GM21576 (cell line): ENCODE results near the gene ARMCX2.
"Not testable (repeated sequence)": the region's sequence is repeated elsewhere in the genome, so short reads cannot be mapped to it uniquely, and the experiment has no call there.

ENCODE experiments used
- ATAC-seq: cut with Tn5 transposase; IDR thresholded peaks from one replicate; pipeline ENCODE4 v1.9.1; 2021; ENCODE audit warnings: mild to moderate bottlenecking, moderate library complexity; ENCODE audit not compliant: unreplicated experiment

ARMCX2 gene

DNA sequence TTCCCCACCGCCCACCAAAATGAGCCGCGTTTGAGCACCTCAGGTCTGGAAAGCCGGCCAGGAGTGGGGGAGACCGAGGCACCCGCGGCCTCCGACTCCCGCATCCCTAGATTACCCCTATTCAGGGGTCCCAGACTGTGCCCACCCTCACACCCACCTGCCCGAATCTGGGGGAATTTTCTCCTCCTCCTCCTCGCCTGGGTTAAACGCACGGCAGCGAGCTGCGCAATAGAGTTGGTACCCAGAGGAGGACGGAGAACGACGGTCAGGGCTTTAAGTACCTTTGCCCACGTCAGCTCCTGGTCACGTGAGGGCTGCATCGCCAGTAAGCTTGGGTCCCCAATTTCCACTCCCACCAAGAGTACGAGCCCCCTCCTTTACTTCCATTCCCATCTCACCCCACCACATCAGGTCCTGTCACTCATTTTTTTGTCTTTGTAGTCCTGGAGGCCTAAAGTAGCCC is at the start of gene ARMCX2:
Gene ARMCX2, minus strand, starts transcription at position 250 of the 463 bp plus-strand sequence. CDS start 2,262 bp downstream, outside the sequence.
- no peak for ATAC-seq

- no peak for ATAC-seq
Observed at GRCh38 chrX:101709384-101709783, 49.7 kb upstream of the ARMCX2 start.

DNA sequence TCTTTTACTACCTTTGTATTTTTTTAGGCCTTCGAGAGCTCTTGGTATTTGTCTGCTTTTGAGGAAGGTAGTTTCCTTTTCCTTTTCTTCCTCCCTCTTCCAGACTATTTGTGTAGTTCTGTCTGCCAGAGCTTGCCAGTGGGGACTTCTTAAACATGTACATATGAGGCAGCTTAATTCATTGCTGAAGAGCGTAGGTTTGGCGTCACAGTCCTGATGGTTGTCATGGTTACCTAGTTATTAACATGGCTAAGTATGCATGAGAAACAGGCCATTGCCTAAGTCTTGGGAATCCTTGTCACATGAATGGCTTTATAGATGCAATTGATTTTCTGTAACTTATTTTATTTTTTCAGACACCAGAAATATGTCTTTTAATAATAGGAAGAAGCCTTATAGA is 48.5 kb upstream of the ARMCX2 start:
- no peak for ATAC-seq

DNA sequence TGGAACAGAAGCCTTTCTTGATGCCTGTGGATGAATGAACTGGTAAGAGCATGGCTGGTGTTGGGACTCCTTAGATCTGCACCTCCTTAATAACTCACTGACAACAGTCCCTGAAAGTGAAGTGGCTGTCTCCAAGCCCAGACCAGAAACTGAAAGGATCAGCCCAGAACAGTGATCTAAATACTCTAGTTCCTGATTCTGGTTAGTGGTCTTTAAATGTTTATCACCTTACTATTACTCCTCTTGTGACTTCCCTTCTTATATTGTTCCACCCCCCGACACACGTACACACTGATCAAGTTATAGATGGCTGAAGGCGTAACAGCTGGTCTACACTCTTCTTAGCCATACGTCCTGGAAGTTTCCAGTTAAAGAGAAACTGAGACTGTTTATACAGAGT is 33.8 kb upstream of the ARMCX2 start:
- ATAC-seq: peak; percentile 80

GRCh38 chrX:101691835-101692234 is 32.2 kb upstream of the ARMCX2 start:
- no peak for ATAC-seq

- no peak for ATAC-seq
Observed at GRCh38 chrX:101686574-101686973, 26.9 kb upstream of the ARMCX2 start.

- no peak for ATAC-seq
Observed at GRCh38 chrX:101685923-101686322, 26.3 kb upstream of the ARMCX2 start.

DNA sequence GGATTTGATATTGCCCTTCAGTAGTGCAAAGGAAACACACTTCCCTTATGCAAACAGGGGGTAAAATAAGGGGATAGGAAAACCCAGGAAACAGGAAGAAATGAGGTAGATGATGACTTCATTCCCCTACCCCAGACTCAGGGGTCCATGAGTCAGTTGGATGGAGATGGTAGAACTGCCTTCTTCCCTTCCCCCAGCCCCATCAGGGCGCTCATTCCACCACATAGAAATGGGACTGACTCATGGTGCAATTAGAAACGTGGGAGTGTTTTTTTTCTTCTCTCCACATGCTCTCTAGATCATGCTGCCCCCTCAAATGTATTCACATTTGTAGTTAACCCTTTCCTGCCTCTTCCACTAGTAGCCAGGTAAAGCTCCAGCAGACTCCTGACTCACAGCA is 23.1 kb upstream of the ARMCX2 start:
- ATAC-seq: no peak

DNA sequence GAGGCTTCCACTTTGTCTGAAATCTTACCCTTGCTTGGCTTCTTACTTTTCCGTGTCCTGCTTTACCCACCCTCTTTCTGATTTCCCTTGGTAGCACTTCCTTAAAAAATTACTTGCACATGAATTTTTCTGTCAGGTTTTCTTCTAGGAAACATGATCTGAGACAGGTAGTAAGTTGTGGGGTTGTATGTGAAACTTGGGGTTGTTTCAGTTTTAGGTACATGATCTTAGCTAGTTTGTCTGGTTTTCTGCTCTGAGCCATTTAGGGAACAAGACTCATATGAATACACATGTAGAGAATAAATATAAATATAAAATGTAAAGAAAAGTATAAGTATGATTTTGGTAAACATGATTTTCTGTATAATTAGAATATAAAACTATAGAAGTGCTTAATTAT is 17.4 kb upstream of the ARMCX2 start:
- ATAC-seq: no peak

DNA sequence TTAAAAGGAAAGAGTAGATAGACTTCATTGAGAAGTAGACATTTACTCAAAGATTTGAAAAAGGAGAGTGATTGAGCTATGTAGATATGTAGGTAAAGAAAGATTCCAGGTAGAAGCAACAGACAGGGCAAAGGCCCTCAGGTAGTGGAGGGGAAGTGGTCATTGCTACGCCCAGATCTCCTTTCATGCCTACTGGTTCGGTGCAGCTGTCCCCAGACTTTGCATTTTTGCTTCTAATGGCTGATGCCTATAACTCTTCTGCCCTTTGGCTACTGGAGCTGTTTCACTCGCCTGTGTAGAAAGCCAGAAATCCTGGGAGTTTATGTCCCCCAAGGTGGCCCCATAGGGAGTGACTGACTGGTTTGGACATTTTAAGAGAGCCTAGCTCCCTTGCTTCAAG is 16.9 kb upstream of the ARMCX2 start:
- ATAC-seq: no peak

- no peak for ATAC-seq
Observed at GRCh38 chrX:101668143-101668542, 8.5 kb upstream of the ARMCX2 start.

DNA sequence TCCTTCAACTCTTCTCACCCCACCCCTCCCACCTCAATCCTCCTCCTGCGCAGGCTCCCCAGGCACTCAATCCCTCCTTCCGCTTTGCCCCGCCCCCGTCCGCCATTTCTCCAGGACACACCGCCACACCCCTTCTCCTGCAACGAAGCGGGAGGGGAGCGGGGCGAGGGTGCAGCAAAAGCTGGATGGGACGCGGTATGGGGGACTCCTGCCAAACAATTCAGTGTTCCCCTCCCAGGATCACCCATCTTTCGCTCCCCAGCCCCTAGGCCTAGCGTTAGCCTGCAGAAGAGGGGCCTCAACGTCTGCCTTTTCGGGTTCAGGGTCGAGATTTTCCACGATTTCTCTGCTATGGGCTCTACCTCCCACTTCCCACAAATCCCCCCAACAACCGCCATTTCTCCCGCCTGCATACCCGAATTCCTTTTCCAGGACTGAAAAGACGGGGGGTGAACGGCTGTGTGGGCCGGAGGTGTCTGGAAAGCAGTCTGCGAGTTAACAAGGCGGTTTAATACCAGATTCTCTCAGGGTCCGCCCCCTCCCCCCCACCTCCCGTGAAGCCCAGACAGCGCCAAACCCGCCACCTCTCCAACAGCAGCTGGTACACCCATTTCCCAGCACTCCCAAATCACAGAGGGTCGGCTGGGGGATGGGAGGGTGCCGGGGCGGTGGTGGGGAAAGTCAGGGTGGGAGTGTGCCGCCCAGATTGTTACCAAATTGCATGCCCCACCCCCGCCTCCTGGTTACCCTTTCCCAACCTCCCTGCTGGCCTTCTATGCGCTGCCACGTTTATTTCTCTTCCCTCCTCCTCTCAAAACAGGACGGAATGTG is 774 bp downstream of the ARMCX2 start:
- peak; percentile 56 for ATAC-seq

- no peak for ATAC-seq
Observed at GRCh38 chrX:101657495-101657894, 2.2 kb downstream of the ARMCX2 start.

DNA sequence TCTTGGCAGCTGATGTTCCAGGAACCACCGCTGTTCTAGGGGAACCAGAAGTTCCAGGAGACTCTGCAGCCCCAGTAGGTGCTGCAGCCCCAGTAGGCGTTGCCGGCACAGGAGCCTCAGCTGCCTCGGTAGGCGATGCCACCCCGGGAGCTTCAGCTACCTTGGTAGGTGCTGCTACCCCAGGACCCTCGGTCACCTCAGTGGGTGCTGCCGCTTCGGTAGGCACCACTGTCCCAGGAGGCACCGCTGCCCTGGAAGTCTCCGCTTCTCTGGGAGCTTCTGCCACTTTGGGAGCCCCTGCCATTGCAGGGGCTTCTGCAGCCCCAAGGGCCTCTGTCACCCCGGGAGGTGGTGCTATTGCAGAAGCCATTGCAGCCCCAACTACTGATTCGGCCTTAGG is 2.8 kb downstream of the ARMCX2 start:
- ATAC-seq: no peak

DNA sequence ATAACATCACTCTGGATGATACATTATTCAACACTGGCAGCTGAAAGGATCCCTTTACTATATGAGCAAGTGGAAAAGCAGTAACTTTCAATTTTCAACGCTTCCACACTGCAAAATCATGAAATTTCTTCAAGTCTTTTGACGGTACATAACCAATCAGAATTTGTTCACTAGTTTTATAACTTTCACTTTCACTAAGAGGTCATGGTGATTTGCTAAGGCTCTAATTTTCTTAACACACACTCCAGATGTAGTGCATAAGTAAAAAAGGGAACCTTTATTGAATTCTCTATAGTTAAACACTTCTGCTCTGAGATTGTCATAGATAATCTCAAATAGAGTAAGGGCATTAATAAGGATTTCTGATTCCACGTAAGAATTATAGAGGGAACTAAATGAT is 4.1 kb downstream of the ARMCX2 start:
- ATAC-seq: no peak

DNA sequence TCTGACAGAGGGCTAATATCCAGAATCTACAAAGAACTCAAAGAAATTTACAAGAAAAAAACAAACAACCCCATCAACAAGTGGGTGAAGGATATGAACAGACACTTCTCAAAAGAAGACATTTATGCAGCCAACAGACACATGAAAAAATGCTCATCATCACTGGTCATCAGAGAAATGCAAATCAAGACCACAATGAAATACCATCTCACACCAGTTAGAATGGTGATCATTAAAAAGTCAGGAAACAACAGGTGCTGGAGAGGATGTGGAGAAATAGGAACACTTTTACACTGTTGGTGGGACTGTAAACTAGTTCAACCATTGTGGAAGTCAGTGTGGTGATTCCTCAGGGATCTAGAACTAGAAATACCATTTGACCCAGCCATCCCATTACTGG is 11.9 kb downstream of the ARMCX2 start:
- not testable (repeated sequence) for ATAC-seq

- ATAC-seq: no peak
Observed at GRCh38 chrX:101642093-101642492, 17.6 kb downstream of the ARMCX2 start.

DNA sequence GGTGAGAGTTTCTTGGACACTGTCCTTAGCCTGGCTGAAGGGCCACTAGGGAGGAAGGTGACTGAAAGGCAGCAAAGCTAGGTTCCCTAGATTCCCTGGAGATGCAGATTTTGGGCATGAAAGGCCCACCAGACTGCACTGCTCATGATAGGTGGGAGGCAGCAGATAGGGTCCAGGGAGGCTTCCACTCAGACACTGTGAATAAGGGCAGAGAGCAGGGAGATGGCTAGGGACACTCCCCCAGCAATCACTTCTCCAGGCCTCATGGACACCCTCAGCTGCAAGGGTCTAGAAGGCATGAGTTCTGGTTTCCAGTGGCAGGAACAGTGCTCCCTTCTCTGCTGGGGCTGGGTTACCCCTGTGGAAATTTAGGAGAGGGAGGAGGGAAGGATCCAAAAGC is 20.1 kb downstream of the ARMCX2 start:
- no peak for ATAC-seq

- ATAC-seq: no peak
Observed at GRCh38 chrX:101619364-101619763, 40.3 kb downstream of the ARMCX2 start.

- peak; percentile 88 for ATAC-seq
Observed at GRCh38 chrX:101617211-101618191, 42.1 kb downstream of the ARMCX2 start, which contains the start of gene ARMCX6. Gene ARMCX6, minus strand, starts transcription at chrX:101618000. Its CDS starts 1,380 bp downstream, at chrX:101616620.

DNA sequence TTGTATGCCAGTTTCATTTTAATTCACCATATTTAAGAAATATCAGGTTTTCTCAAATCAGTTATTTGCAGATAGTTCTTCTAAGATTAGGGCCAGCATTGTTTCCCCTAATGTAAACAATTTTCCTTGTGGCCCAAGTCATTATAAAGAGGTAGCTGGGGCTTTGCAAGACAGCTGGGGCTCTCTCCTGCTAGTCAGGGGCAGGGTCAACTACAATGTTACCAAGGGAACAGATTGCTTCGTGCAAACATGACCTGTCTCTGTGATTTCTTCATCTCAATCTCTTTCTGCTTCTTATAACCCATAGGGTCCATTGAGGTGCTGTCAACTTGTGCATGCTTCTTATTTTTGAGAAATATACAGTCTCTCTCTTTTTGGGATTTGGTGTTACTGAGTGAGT is 53.9 kb downstream of the ARMCX2 start:
- ATAC-seq: no peak
